Stimulated activated CD8-positive, alpha-beta memory T cell treated with anti-CD3 and anti-CD28 coated beads, Interleukin-7, amount 100 ng/mL, for 4 hours (primary cell): ENCODE measurements around the gene COL18A1.
A peak's percentile ranks its signal among the peaks of the same experiment; 100 is the strongest.

Source experiments
- DNase-seq, 2 donors: peaks; one replicate each; pipeline ENCODE4 v3.0.0-alpha.2; 2020; ENCODE audit warnings: low read depth in 2 of 2

The COL18A1 gene

DNA sequence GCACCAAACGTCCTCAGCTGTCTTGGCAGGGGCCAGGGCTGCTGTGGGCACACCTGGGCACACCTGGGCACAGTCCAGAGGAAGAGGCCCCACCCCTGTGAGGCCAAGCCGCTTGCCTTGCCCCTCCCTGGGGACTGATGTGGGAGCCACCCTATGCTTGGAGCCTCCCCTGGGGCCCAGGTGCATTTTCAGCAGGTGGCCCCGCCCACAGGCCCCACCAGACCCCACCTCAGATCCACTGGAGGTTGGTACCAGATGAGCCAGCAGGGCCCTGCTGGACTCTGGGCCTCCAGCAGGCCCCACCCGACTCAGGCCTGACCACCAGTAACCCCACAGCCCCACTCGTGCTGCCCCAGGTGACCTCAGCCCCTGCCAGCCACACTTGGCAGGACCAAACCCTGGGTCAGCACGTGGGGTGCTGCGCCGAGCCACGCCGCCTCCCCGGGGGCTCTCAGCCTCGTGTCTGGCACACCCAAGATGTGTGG, 128.4 kb downstream of the COL18A1 start:
- no peak for DNase-seq

GRCh38 chr21:45533846-45534635, 129.1 kb downstream of the COL18A1 start:
- DNase-seq = no peak

DNA sequence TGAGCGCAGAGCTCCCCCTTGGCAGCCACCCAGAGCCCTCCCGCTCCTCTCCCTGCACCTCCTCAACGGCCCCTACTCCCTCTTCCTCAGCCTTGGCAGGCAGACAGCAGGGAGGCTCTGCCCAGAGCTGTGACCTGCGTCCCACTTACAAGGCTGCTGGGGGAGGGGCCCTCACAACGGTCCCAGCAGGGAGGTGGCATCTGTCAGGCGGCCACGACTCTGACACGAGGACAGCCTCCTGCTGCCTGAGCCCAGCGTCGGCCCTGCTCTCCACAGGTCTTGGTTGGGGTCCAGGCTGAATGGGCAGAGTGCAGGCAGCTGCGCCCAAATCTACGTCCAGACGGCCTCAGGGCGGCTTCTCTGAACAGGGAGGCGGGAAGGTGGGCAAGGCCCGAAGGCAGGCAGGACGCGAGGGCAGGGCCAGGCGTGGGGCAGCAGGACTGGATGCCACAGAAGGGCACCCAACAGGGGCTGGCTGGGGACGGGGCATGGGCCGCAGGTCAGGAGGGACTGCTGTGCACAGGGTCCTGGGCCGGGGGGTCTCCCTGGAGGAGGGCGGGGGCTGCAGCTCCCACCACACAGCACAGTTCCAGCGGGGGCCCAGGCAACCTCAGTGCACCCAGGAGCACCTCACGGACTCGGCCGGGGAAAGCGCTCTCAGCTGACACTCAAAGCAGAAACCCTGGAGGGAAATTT, 129.8 kb downstream of the COL18A1 start:
- no peak for DNase-seq

DNA sequence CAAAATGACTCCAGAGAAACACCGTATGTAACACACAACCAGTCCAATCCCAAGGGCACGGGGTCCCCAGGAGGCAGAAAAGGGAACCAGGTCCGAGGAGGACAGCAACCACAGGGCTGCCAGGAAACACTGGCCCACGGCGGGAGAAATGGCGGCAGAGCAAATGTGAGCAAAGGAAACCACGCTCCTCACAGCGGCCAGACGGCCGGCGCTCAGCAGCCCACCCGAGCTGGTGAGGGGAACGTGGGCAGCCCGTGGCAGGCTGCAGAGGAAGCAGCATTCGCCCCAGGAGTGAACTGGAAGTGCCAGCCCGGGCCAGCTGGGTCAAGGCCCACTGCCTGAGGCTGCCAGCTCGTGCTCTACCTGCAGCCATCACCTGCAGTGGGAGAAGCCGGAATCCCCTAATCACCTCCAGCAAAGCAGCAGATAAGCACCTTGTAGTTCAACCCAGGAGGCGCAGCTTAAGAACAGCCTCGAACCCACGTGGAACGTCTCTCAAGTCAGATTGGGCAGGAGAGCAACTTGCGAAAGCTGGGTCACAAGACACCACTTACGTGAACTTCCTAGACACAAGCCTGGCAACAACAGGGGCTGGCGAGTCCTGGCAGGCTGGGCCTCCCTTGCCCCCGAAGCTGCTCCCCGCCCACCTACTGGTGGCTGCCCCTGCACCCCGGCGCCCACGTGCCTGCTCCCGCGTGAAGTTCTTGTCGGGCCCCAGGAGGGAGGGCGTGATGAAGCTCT, 130.5 kb downstream of the COL18A1 start:
- no peak for DNase-seq

GRCh38 chr21:45536301-45537081, 131.5 kb downstream of the COL18A1 start:
- no peak for DNase-seq

DNA sequence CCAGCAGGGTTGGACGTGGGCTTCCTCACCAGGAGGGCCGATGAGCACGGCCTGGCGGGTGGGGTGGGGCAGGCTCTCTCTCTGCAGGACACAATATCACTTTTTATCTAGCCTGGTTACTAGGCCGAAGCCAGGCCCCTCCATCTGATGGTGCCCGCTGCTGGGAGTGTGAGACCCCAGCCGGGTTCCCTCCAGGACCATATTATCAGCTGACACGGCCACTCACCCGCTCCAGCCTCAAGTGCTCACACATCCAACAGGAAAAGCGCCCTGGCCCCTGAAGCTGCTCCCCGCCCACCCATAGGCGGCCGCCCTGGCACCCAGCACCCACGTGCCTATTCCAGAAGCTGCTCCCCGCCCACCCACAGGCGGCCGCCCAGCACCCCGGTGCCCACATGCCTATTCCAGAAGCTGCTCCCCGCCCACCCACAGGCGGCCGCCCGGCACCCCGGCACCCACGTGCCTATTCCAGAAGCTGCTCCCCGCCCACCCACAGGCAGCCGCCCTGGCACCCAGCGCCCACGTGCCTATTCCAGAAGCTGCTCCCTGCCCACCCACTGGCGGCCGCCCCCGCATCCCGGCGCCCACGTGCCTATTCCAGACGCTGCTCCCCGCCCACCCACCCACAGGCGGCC, 132.3 kb downstream of the COL18A1 start:
- no peak for DNase-seq

GRCh38 chr21:45537746-45538291, 132.9 kb downstream of the COL18A1 start:
- no peak for DNase-seq

GRCh38 chr21:45538381-45539045, 133.5 kb downstream of the COL18A1 start:
- no peak for DNase-seq

- no peak for DNase-seq
Measured at GRCh38 chr21:45539046-45539795, 134.3 kb downstream of the COL18A1 start.

DNA sequence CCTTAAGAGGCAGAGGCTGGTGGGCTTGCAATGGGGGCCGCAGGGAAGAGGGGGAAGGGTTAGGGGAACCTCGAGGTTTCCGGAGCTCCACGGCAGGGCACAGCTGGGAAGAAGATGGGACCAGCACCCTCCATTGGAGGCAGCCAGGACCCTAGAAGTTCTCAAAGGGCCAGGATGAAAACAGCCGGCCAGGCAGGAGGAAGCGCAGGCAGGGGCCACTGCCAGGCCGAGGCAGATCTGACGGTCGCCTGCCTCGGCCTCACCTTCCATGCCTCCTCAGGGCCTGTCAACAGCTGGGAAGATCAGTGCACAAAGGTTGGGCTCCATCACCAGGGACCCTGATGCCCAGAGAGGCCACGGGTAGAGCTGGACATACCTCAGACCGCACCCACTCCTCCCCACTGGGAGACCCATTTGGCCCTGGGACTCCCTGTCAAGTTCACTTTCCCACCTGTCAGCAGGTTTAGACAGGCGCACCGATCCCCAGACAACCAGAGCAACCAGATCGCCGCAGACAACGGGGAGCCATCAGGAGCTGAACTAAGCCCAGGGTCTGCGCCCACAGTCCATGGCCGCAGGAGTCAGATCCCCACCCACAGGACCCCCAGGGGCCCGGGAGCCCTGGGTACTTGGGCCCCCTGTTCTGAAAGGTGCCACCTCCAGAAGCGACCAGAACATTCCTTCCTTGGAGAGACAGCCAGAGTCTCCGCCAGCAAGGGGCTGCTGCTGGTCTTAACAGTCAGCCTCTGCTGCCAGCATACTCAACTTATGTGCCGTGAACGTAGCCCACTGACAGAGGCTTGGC, 135.0 kb downstream of the COL18A1 start:
- DNase-seq = no peak

- DNase-seq = no peak
Measured at GRCh38 chr21:45540601-45540970, 135.6 kb downstream of the COL18A1 start.

DNA sequence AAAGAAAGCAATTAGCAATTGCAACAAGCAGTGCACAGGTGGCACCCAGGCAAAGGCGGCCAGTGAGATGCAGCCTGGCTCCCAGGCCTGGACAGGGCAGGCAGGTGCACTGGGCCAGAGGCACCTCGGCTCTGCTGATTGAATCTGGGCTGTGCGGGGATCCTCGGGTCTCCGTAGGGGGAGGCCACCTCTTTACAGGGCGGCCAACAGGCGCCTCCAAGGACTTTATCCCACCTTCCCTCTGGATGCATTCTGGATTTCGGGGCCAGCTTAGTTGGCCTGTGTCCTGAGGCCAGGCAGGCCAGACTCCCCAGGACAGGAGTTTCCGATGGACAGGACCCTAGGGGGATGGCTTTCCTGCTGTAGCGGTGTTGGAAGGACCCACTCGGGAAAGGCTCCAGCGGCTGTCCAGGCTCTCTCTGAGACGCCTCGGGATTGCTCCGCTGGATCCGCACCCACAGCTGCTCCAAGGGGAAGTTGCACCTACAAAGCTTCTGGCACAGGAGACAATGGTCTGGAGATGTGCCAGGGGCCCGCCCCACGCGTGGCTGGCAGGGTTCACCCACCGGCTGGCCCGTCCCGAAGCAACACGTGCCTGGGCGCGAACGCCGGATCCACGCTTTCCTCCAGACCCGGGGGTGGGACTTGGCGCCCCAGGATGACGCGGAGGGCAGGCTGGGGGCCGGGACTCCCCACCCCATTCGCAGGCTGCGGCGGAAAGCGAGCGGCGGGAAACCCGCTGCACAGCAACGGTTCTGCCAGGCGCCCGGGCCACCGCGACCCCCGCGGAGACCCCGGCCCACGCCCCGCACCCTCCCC, 136.5 kb downstream of the COL18A1 start:
- peak; percentile 62 to 74 for DNase-seq

- DNase-seq = peak; percentile 31 to 74
Measured at GRCh38 chr21:45542242-45542666, 137.3 kb downstream of the COL18A1 start, which contains the start of gene SLC19A1. Gene SLC19A1, minus strand, starts transcription at chr21:45542440. Its CDS starts 4,481 bp downstream, at chr21:45537959.

DNA sequence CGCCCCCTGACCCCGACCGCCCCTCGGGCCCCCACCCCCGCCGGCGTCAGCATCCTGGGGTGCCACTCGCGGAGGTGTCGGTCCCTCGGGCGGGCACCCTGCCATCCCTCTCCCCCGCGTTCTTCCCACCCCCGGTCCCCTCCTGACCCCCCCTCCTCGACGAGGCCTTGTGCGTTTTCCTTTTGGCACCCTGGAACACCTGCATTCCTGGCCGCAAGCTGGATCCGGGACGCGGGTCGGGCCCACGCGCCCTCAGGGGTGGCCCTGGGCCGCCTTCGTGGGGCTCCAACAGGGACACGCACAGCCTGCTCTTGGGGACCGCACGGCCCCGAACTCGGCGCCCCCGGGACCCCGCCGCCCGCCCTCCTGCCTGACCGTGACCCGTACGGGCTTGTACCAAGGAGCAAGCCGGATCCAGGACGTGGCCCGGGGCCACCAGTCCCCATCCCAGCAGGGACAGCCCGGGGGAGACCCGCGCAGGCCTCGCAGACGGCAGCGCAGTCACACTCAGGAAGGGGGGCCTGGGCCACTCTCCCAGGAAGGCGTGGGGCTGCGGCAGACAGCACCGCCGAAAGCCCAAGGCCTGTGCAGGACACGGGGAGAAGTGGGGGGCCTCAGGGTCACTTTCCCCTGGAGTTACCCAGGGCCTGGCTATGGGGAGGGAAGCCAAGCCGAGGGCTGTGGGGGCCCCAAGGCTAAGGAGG, 137.9 kb downstream of the COL18A1 start:
- no peak for DNase-seq

DNA sequence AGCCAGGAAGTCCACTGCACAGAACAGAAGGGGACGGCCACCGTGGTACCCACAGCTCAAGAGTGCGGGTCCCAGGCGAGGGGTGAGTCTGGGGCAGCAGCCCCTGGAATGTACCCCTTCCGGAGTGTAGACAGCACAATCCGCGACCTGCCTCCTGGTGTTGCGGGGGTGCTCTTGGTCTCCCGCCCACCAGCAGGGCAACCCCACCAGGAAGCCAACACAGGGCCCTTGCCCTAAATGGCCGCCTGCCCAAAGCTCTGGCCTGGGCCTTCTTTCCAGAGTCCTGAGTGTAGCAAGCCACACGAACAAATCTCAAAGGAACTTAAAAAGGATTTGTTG, 138.4 kb downstream of the COL18A1 start:
- no peak for DNase-seq

DNA sequence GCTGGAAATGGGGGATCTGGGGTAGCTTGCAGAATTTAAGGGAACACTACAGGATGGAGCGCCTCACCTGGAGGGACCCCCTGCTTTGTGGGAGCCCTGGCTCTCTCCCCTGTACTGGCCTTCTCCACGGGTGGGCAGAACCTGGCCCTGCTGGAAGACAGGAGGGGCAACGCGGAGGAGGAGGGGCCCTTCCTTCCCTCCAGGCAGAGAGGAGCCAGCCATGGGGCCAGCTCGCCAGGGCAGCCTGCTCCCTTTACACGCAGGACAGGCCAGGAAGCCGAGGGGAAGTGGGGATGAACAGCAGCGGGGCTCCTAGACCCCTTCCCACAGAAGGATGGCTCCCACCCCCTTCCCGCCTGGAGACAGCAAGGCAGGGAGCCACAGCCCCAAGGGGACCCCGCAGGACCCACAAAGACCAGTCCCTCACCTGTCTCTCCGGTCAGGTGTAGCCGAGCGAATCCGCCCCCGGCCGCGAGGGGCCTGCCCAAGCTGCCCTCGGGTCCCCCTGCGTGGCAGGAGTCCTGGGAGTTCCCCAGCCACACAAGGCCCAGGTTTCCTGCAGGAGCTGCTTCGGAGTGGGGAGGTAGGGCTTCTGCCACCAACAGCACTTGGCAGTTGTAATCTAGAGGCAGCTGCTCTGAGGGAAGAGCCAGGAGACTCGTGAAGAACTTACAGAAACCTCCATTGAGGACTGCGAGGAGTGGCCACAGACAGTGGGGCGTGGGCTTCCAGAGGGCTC, 138.9 kb downstream of the COL18A1 start:
- no peak for DNase-seq
